Left lung (tissue), 10 donors: ENCODE data around the gene RBP7. TPM values are rescaled to one million over a fixed set of nuclear protein-coding genes. Genes with fewer than 3 reads are reported as not detected.

Source experiments
- ATAC-seq: fragments of 200-7000 bp; cut with Tn5 transposase; one replicate; pipeline ENCODE4 v1.9.1; 2020; ENCODE audit warnings: moderate library complexity
- DNase-seq, 4 donors: peaks; one replicate each; pipeline ENCODE4 v3.0.0-alpha.2; 2013 to 2020
- H3K27ac ChIP-seq, 2 donors: fragments of 200-600 bp; sonication (generic) in 1 of 2; one replicate each; pipeline versions ENCODE4 v1.5.0 to v1.8.0; 2020 to 2021
- H3K27me3 ChIP-seq, 2 donors: fragments of 200-600 bp; sonication (generic) in 1 of 2; one replicate each; pipeline versions ENCODE4 v1.5.0 to v1.8.0; 2020 to 2021
- H3K36me3 ChIP-seq, 2 donors: fragments of 200-600 bp; sonication (generic) in 1 of 2; one replicate each; pipeline versions ENCODE4 v1.5.0 to v1.8.0; 2020 to 2021
- H3K4me1 ChIP-seq, 2 donors: fragments of 200-600 bp; one replicate each; pipeline ENCODE4 v1.8.0; 2021
- H3K4me3 ChIP-seq, 2 donors: fragments of 200-600 bp; sonication (generic) in 1 of 2; one replicate each; pipeline versions ENCODE4 v1.5.0 to v1.8.0; 2020 to 2021; ENCODE audit warnings: mild to moderate bottlenecking in 1 of 2
- H3K9me3 ChIP-seq, 2 donors: fragments of 200-600 bp; sonication (generic) in 1 of 2; one replicate each; pipeline versions ENCODE4 v1.5.0 to v1.8.0; 2020 to 2021
- CTCF ChIP-seq, 2 donors: fragments of 200-600 bp; sonication (generic) in 1 of 2; IDR thresholded peaks; one replicate each; pipeline versions ENCODE4 v1.5.0 to v1.8.0; 2021; ENCODE audit warnings: antibody characterized with exemption in 2 of 2
- intact Hi-C, 2 donors: fragments of 100-400 bp; cut with DNase I; formaldehyde crosslinking; loops; one replicate each; pipeline versions ENCODE4 v1.11.2 to v1.14.2; 2022
- polyA plus RNA-seq, 6 donors: library from polyadenylated mRNA; unstranded; fragments of 120-200 nt; gene quantifications; one replicate each; pipeline ENCODE4 v1.2.1, GENCODE V29; 2013; ENCODE audit not compliant: insufficient read length in 6 of 6
- total RNA-seq, 2 donors: library from RNA; stranded (reverse); fragmentation: NEBNext Ultra II Directional; extraction: Animal tissue kit (Norgen Biotek cat#: 25700); gene quantifications; one replicate each; pipeline ENCODE4 v1.2.1, GENCODE V29; 2021
- donor health status: DM: no; HTN: yes; CAD: no.
- donor health status: DM: no; HTN: no; CAD: no.

RBP7 gene
- total and polyA plus RNA-seq, 8 donors = 0.60 to 4.6 (median 1.3) TPM

DNA sequence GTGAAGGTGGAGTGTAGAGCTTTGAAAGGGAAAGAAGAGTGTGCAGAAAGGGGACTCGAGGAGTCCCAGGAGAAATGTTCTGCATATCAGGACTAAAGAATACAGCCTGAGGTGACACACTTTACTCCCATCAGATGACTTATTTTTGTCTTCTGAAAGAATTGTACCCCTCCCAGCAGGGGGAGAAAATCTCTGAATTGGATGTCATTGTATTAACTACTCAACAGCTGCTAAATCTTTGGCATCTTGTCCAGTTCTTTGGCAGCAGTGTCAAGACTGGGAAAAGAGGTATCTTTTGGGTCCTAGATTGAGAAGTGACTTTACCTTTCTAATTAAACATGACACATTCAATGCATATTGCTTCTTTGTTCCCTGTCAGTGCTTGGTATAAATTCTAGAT lies 54.6 kb downstream of the RBP7 start:
- H3K27me3 ChIP-seq = no peaks in the 10 kb centered on the region
- H3K36me3 ChIP-seq = peaks cover 0 to 32% of the 10 kb centered on the region in 2 donors
- intact Hi-C loops = no loop called here
- TF ChIP-seq CTCF (IDR thresholded peaks at IDR 0.05) = no peak
- H3K27ac ChIP-seq = no peak overlapping the region
- no peak overlapping the region for H3K4me3 ChIP-seq
- H3K9me3 ChIP-seq = no peaks in the 10 kb centered on the region
- DNase-seq (no peak), ATAC-seq (no peak)
- H3K4me1 ChIP-seq = peaks cover 2 to 13% of the 10 kb centered on the region in 2 donors

- TF ChIP-seq CTCF (IDR thresholded peaks at IDR 0.05) = no peak
- DNase-seq (no peak), ATAC-seq (no peak)
- H3K9me3 ChIP-seq = no peaks in the 10 kb centered on the region
- no peaks in the 10 kb centered on the region for H3K27me3 ChIP-seq
- no peak overlapping the region for H3K4me3 ChIP-seq
- no peak overlapping the region for H3K27ac ChIP-seq
- H3K4me1 ChIP-seq = peaks cover 7 to 19% of the 10 kb centered on the region in 2 donors
- intact Hi-C loops = no loop called here
- peaks cover 0 to 32% of the 10 kb centered on the region in 2 donors for H3K36me3 ChIP-seq
Observed at GRCh38 chr1:10052347-10052746, 55.3 kb downstream of the RBP7 start.

DNA sequence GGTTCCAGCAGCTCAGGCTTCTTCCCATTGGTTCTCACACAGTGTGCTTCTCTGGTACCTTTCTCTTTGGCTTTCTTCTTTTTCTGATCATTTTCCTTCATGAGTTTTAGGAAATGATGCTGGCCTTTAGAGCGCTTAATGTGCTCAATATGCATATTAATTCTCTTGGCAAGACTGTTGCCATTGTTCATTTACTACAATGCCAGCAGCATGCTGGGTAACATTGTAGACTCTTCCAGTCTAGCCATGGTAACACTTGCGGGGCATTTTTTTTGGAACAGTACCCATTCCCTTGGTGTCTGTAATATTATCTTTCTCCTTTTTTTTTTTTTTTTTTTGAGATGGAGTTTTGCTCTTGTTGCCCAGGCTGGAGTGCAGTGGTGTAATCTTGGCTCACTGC lies 57.4 kb downstream of the RBP7 start:
- Histone ChIP-seq H3K27me3 (no peaks in the 10 kb centered on the region), H3K9me3 (no peaks in the 10 kb centered on the region), H3K36me3 (peaks cover 0 to 35% of the 10 kb centered on the region in 2 donors), H3K4me1 (peaks cover 10 to 24% of the 10 kb centered on the region in 2 donors), H3K4me3 (no peak overlapping the region), H3K27ac (no peak overlapping the region)
- DNase-seq (no peak), ATAC-seq (no peak)
- no peak for TF ChIP-seq CTCF (IDR thresholded peaks at IDR 0.05)
- intact Hi-C loops = no loop called here

GRCh38 chr1:10056599-10056987 lies 59.6 kb downstream of the RBP7 start:
- Histone ChIP-seq H3K36me3 (peaks cover 0 to 18% of the 10 kb centered on the region in 2 donors), H3K27ac (peak overlapping the region; percentile 40 to 75), H3K9me3 (no peaks in the 10 kb centered on the region), H3K27me3 (no peaks in the 10 kb centered on the region), H3K4me1 (peaks cover 10 to 24% of the 10 kb centered on the region in 2 donors), H3K4me3 (no peak overlapping the region)
- no peak for DNase-seq
- no peak for TF ChIP-seq CTCF (IDR thresholded peaks at IDR 0.05)
- intact Hi-C loops = no loop called here
- peak; percentile 28 for ATAC-seq

GRCh38 chr1:10057343-10057742 lies 60.3 kb downstream of the RBP7 start:
- Histone ChIP-seq H3K4me3 (no peak overlapping the region), H3K27ac (peak overlapping the region; percentile 5 to 23), H3K36me3 (peaks cover 0 to 18% of the 10 kb centered on the region in 2 donors), H3K27me3 (no peaks in the 10 kb centered on the region), H3K9me3 (no peaks in the 10 kb centered on the region), H3K4me1 (peaks cover 10 to 24% of the 10 kb centered on the region in 2 donors)
- intact Hi-C loops = no loop called here
- ATAC-seq = peak; percentile 82
- TF ChIP-seq CTCF (IDR thresholded peaks at IDR 0.05) = no peak
- peak in 1 of 4 donors; percentile 66 for DNase-seq
